HFFc6 (cell line): ENCODE measurements around the gene OSR1. TPM values are rescaled to one million over a fixed set of nuclear protein-coding genes. Genes with fewer than 3 reads are reported as not detected.

Experiments used
- DNase-seq: peaks from one replicate; pipeline ENCODE4 v3.0.0-alpha.2; 2018
- H3K27ac Mint-ChIP-seq: 2 replicates; pipeline ENCODE4 v1.8.0; 2020; ENCODE audit warnings: mild to moderate bottlenecking, mixed read lengths
- H3K27me3 Mint-ChIP-seq: 2 replicates; pipeline ENCODE4 v1.8.0; 2021; ENCODE audit warnings: mild to moderate bottlenecking, moderate library complexity, mixed read lengths; ENCODE audit not compliant: insufficient read depth
- H3K36me3 Mint-ChIP-seq: 2 replicates; pipeline ENCODE4 v1.8.0; 2021; ENCODE audit warnings: low read depth, mixed read lengths
- H3K4me1 Mint-ChIP-seq: 2 replicates; pipeline ENCODE4 v1.8.0; 2020; ENCODE audit warnings: low read depth, mixed read lengths
- H3K4me3 Mint-ChIP-seq: 2 replicates; pipeline ENCODE4 v1.8.0; 2020; ENCODE audit warnings: mild to moderate bottlenecking, moderate library complexity, mixed read lengths
- H3K9me3 Mint-ChIP-seq: 2 replicates; pipeline ENCODE4 v1.8.0; 2020; ENCODE audit warnings: mild to moderate bottlenecking, mixed read lengths
- total RNA-seq, 6 experiments: library from RNA; stranded (reverse); fragmentation: NEBNext Ultra II Directional; extraction: Animal tissue kit (Norgen Biotek cat#: 25700); gene quantifications; 2 replicates in 1 of 6; 3 replicates in 5 of 6; pipeline ENCODE4 v1.2.3, GENCODE V29; 2021
- TF ChIP-seq, protein P1 (sequence below): fragments of 200-600 bp; sonication (generic); IDR thresholded peaks from 2 replicates; pipeline ENCODE4 v1.5.0; 2021; ENCODE audit warnings: antibody characterized with exemption, mild to moderate bottlenecking

The OSR1 gene
- total RNA-seq, 6 experiments from 2014 or later, result 5.4 to 11.9 (median 11.1) TPM

DNA sequence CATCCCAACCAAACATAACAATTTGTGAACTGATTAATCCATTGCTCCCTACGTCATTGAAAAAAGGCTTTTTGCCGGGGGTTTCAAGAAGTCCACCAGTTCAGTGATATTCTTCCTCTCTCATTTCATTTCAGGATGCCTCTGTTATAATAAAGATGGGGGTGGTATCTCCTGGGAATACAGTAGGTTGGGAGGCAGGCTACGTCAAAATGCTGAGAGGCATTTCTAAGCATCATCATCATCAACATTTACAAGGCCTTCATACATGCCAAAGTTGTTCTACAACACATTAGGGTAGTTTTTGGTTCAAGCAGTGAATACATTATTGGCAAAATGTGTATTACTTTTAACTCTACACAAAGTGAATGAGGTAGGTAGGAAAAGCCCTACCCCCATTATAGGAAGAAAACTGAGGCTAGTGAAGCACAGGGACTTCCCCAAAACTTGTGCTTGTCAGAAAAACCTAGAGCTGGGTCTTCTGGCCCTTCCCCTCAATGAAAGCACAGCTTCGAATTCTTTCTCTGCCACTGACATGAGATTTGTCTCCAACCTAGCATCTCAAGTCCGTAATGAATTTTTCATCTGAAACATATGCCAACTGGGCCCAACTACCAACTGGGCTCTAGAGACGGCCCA lies 11.3 kb downstream of the OSR1 start:
- TF ChIP-seq, protein P1, sequence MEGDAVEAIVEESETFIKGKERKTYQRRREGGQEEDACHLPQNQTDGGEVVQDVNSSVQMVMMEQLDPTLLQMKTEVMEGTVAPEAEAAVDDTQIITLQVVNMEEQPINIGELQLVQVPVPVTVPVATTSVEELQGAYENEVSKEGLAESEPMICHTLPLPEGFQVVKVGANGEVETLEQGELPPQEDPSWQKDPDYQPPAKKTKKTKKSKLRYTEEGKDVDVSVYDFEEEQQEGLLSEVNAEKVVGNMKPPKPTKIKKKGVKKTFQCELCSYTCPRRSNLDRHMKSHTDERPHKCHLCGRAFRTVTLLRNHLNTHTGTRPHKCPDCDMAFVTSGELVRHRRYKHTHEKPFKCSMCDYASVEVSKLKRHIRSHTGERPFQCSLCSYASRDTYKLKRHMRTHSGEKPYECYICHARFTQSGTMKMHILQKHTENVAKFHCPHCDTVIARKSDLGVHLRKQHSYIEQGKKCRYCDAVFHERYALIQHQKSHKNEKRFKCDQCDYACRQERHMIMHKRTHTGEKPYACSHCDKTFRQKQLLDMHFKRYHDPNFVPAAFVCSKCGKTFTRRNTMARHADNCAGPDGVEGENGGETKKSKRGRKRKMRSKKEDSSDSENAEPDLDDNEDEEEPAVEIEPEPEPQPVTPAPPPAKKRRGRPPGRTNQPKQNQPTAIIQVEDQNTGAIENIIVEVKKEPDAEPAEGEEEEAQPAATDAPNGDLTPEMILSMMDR, result no peak
- DNase-seq, result no peak

GRCh38 chr2:19337742-19338141 lies 20.7 kb downstream of the OSR1 start:
- Mint-ChIP-seq H3K9me3 (no peaks in the 10 kb centered on the region), H3K36me3 (peaks cover 5% of the 10 kb centered on the region), H3K4me1 (no peaks in the 10 kb centered on the region), H3K4me3 (no peak overlapping the region), H3K27me3 (no peaks in the 10 kb centered on the region; the same call in 1 of the 2 replicates), H3K27ac (no peak overlapping the region)
- TF ChIP-seq, protein P1, result no peak
- no peak for DNase-seq

More for the DNA sequence above, 11.3 kb downstream of the OSR1 start:
- peaks cover 5% of the 10 kb centered on the region for H3K27me3 Mint-ChIP-seq
- H3K9me3 Mint-ChIP-seq, result no peaks in the 10 kb centered on the region; the same call in 1 of the 2 replicates
- H3K36me3 Mint-ChIP-seq, result peaks cover 37% of the 10 kb centered on the region
- H3K4me3 Mint-ChIP-seq, result peak overlapping the region; percentile 98
- peaks cover 8% of the 10 kb centered on the region for H3K4me1 Mint-ChIP-seq
- H3K27ac Mint-ChIP-seq, result peak overlapping the region; percentile 99

- no peaks in the 10 kb centered on the region for H3K9me3 Mint-ChIP-seq
- no peak for DNase-seq
- H3K27ac Mint-ChIP-seq, result no peak overlapping the region
- TF ChIP-seq, protein P1, result no peak
- no peaks in the 10 kb centered on the region for H3K4me1 Mint-ChIP-seq
- H3K27me3 Mint-ChIP-seq, result no peaks in the 10 kb centered on the region; the same call in 1 of the 2 replicates
- no peak overlapping the region for H3K4me3 Mint-ChIP-seq
- H3K36me3 Mint-ChIP-seq, result peaks cover 5% of the 10 kb centered on the region
Observed at GRCh38 chr2:19337202-19337601, 21.2 kb downstream of the OSR1 start.

DNA sequence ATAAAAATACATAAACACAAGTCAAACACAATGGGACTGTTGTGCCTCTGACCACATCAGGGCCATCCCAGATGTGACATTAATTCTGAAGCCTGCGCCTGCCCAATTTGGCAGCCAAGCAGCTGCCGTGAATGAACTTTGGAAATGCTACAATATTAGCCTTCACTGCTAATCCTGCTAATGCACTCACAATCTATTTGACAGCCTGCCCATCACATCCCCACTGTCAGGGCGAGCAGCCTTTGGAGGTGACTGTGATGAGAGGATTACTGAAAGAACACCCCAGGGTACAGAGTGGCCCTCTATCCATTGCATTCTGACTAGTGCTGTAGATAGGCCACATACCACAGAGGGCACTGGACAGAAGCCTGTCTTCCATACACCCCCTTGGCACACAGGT lies 21.6 kb downstream of the OSR1 start:
- Mint-ChIP-seq H3K9me3 (no peaks in the 10 kb centered on the region), H3K36me3 (peaks cover 5% of the 10 kb centered on the region), H3K27ac (no peak overlapping the region), H3K4me3 (no peak overlapping the region), H3K27me3 (no peaks in the 10 kb centered on the region; the same call in 1 of the 2 replicates), H3K4me1 (no peaks in the 10 kb centered on the region)
- DNase-seq, result no peak
- TF ChIP-seq, protein P1, result no peak

DNA sequence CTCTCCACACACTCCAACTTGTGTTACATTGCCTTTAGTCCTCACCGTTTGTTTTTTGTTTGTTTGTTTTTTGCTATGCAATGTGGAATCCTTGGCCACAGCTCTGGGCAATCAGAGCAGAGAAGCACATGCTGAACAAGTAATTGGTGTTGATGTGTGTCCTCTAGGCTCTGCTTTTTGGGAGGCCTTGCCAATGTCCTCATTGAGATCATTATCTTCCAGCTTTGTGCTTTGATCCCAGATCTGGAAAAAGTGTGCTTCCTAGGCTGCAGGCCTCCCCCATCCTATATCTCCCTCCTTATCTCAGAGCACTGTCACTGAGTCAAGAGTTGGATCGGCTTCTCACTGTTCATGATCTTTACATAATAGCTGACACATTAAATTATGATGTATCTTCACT lies 25.9 kb downstream of the OSR1 start:
- no peaks in the 10 kb centered on the region for H3K4me1 Mint-ChIP-seq
- H3K9me3 Mint-ChIP-seq, result no peaks in the 10 kb centered on the region
- no peak overlapping the region for H3K4me3 Mint-ChIP-seq
- no peak overlapping the region for H3K27ac Mint-ChIP-seq
- peaks cover 1% of the 10 kb centered on the region; the same call in 1 of the 2 replicates for H3K27me3 Mint-ChIP-seq
- no peaks in the 10 kb centered on the region for H3K36me3 Mint-ChIP-seq
- TF ChIP-seq, protein P1, result no peak
- no peak for DNase-seq
